Measurements from ENCODE around the gene PGAM1.
A peak's percentile ranks its signal among the peaks of the same experiment; 100 is the strongest.
"Not testable (repeated sequence)": the region's sequence is repeated elsewhere in the genome, so short reads cannot be mapped to it uniquely, and the experiment has no call there.

Gene PGAM1

DNA sequence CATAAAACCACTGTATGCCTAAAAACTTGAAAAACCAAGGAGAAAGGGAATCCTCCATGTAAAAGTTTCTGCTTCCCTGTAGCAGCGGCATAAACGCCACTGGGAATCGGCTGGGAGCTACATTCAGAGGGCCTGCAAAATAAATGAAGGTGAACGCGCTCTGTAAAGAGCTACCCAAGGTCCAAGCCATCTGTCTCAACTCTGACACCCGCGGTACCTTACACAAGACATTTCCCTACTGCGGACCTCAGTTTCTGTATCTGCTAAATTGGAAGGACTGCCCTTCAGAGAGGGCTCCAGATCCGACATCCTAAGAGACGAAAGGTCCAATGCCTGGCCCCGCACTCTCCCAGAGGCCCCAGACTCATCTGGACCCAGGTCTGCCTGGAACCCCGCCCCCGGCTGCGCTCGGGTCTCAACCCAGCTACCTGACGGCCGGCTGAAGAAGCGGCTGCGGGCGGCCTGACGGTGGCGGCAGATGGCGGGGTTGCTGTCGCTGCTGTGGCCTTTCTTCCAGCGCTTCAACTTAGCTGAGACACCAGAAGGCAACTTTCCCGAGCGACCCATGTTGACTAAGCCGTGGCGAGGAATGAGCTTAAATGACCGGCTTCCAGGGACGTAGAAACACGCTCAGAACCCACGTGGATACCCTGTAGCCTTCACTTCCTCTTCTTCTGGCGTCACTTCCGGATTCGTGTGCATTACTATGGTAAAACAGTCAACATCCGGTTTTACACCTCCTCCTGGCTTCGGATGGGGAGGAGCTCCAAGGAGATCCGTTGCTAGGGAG lies 25.1 kb upstream of the PGAM1 start, which contains the start of gene RRP12:
RRP12 (minus strand) TSS at position 676 of the 790 bp plus-strand sequence; CDS start at position 567, 109 bp downstream.
- DNase-seq (peak; percentile 74 to 87), ATAC-seq (peak; percentile 100)
- Mint-ChIP-seq H3K4me1 (peaks cover 19% of the 10 kb centered on the region), H3K27me3 (no peaks in the 10 kb centered on the region), H3K9me3 (no peaks in the 10 kb centered on the region), H3K27ac (peak within 1 kb of the TSS; percentile 95 to 98), H3K4me3 (peak within 1 kb of the TSS; percentile 95 to 99)

- Mint-ChIP-seq H3K4me1 (peaks cover 22% of the 10 kb centered on the region), H3K27me3 (no peaks in the 10 kb centered on the region), H3K27ac (peak overlapping the region; percentile 95 to 98), H3K9me3 (no peaks in the 10 kb centered on the region), H3K4me3 (peak overlapping the region; percentile 95 to 99)
- ATAC-seq (no peak), DNase-seq (no peak)
Observed at GRCh38 chr10:97401455-97401919, 24.5 kb upstream of the PGAM1 start.

- ATAC-seq (no peak), DNase-seq (no peak)
- Mint-ChIP-seq H3K4me1 (peaks cover 32% of the 10 kb centered on the region), H3K9me3 (no peaks in the 10 kb centered on the region), H3K4me3 (no peak overlapping the region), H3K27ac (no peak overlapping the region), H3K27me3 (no peaks in the 10 kb centered on the region)
Observed at GRCh38 chr10:97404044-97404443, 21.9 kb upstream of the PGAM1 start.

DNA sequence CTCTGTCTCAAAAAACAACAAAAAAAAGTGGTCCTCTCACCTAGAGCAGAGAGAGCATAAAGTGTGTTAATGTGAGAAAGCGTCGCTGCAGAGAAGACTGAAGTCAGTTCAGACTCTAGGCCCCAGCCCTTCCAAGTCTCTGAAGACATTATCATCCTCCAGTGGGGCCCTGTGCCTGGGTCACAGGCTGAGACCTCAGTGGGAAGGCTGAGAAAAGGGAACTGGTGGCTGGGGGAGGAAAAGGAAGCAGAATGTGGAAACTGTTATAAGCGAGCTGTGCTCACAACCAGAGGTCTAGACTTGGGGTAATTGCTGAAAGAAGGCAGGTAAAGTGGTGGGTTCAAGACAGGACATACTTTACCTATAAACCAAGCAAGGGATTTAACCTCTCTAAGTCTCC lies 19.9 kb upstream of the PGAM1 start:
- peaks cover 19% of the 10 kb centered on the region for H3K4me1 Mint-ChIP-seq
- no peak for ATAC-seq
- no peaks in the 10 kb centered on the region for H3K27me3 Mint-ChIP-seq
- DNase-seq: no peak
- H3K4me3 Mint-ChIP-seq: no peak overlapping the region
- H3K9me3 Mint-ChIP-seq: no peaks in the 10 kb centered on the region
- H3K27ac Mint-ChIP-seq: no peak overlapping the region

GRCh38 chr10:97406483-97406882 lies 19.5 kb upstream of the PGAM1 start:
- not testable (repeated sequence) for H3K27ac Mint-ChIP-seq, H3K4me3 Mint-ChIP-seq, H3K27me3 Mint-ChIP-seq, H3K9me3 Mint-ChIP-seq, ATAC-seq, DNase-seq
- H3K4me1 Mint-ChIP-seq: peaks cover 15% of the 10 kb centered on the region

DNA sequence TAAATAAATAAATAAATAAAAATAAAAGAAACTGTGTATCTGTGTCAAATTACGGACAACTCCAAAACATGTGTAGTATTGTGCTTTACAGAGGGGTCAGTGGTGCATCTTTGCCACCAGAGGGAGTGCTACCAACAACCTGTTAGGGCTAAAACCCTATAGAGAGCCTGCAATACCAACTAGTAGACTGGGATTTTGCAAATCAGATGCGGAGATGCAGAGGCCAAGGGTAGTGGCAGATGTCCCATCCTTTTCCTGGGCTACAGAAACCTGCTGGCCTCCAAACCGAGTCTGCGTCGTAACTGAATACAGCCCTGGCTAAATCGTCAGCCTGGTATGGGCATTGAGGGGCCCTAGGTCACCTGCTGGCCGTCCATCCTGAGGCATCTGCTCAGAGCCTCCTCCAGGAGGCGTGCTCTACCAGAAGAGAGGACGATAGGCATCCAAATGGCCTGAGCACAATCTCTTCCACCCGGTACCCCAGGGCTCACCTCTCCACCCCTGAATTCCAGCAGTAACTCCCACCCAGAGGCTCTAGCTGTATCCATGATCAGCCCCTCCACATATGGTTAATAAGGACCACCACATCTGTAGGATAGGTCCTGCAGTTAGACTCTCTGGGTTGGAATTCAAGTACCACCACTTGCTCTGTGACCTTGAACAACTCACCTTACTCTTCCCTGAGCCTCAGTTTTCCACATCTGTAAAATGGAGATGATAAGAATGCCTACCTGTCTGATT lies 18.6 kb upstream of the PGAM1 start:
- DNase-seq (peak; percentile 69 to 73), ATAC-seq (peak; percentile 98)
- no peaks in the 10 kb centered on the region for H3K27me3 Mint-ChIP-seq
- H3K27ac Mint-ChIP-seq: no peak overlapping the region
- H3K4me1 Mint-ChIP-seq: peaks cover 15% of the 10 kb centered on the region
- peak overlapping the region; percentile 50 to 60 for H3K4me3 Mint-ChIP-seq
- no peaks in the 10 kb centered on the region for H3K9me3 Mint-ChIP-seq

DNA sequence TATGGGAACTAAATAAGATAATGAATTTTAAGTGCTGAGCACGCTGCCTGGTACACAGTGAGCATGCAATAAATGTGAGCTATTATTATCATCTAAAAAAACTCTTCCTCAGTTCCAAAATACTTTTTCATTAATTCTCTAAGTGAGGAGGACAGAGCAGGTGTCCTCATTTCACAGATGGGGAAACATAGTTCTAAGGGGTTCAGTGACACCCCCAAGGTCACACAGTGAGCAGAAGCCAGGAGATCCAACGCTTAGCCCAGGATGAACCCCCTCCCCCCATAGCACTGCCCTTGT lies 18.1 kb upstream of the PGAM1 start:
- H3K27ac Mint-ChIP-seq: no peak overlapping the region
- no peaks in the 10 kb centered on the region for H3K27me3 Mint-ChIP-seq
- peaks cover 20% of the 10 kb centered on the region for H3K4me1 Mint-ChIP-seq
- no peaks in the 10 kb centered on the region for H3K9me3 Mint-ChIP-seq
- no peak for DNase-seq
- no peak for ATAC-seq
- H3K4me3 Mint-ChIP-seq: no peak overlapping the region

DNA sequence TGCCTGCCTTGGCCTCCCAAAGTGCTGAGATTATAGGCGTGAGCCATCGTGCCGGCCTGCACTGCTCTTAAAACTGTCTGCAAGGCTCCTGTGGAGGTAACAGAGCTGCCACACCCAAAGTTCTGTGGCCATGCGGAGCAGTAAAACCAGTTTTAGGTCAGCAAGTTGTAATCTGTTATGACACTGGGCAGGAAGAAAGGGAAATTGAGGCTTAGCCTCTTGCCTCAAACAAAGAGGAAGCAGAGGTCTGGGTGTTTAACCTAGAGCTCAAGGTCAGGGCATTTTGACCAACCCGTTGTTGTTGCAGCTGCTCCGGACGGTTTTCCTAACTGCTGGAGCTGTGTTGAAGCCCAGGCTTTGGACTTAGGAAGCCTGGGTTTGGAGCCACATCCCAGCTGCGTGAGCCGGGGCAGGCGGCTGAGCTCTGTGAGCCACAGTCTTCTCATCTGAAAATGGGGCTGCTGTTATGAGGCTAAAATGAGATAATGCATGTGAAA lies 17.4 kb upstream of the PGAM1 start:
- ATAC-seq (no peak), DNase-seq (no peak)
- no peak overlapping the region for H3K27ac Mint-ChIP-seq
- no peak overlapping the region for H3K4me3 Mint-ChIP-seq
- no peaks in the 10 kb centered on the region for H3K27me3 Mint-ChIP-seq
- H3K4me1 Mint-ChIP-seq: peaks cover 26% of the 10 kb centered on the region
- H3K9me3 Mint-ChIP-seq: no peaks in the 10 kb centered on the region

DNA sequence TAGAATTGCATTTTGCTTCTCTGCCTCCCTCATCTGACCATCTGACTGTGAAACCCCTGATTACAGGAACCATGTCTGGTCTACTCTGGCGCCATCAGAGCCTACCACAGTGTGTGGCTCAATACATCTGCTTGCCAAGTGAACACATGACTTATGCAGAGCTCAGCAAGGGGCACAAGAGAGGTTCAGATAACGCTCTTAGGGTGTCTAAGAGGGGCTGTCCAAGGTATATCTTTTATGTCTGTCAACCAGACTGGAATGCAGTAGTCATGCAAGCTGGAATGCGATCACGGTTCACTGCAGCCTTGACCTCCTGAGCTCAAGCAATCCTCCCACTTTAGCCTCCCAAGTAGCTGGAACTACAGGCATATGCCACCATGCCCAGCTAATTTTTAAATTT lies 14.6 kb upstream of the PGAM1 start:
- no peak for DNase-seq
- H3K9me3 Mint-ChIP-seq: no peaks in the 10 kb centered on the region

GRCh38 chr10:97412891-97413304 lies 13.1 kb upstream of the PGAM1 start:
- peak in 1 of 2 donors; percentile 75 for DNase-seq
- H3K4me3 Mint-ChIP-seq: peak overlapping the region; percentile 13 to 65
- H3K4me1 Mint-ChIP-seq: peaks cover 59% of the 10 kb centered on the region
- no peaks in the 10 kb centered on the region for H3K9me3 Mint-ChIP-seq
- H3K27ac Mint-ChIP-seq: peak overlapping the region; percentile 8 to 74
- no peaks in the 10 kb centered on the region for H3K27me3 Mint-ChIP-seq
- peak; percentile 86 for ATAC-seq

More for the DNA sequence above, 14.6 kb upstream of the PGAM1 start:
- Mint-ChIP-seq H3K4me1 (peaks cover 50% of the 10 kb centered on the region), H3K27ac (no peak overlapping the region), H3K4me3 (no peak overlapping the region), H3K27me3 (no peaks in the 10 kb centered on the region)
- no peak for ATAC-seq

- no peak for DNase-seq
- peaks cover 92% of the 10 kb centered on the region for H3K4me1 Mint-ChIP-seq
- no peak for ATAC-seq
- no peaks in the 10 kb centered on the region for H3K27me3 Mint-ChIP-seq
- H3K27ac Mint-ChIP-seq: peak overlapping the region; percentile 76 to 91
- H3K9me3 Mint-ChIP-seq: no peaks in the 10 kb centered on the region
- peak overlapping the region; percentile 7 to 74 for H3K4me3 Mint-ChIP-seq
Observed at GRCh38 chr10:97416565-97416964, 9.4 kb upstream of the PGAM1 start.

GRCh38 chr10:97423757-97424098 lies 2.3 kb upstream of the PGAM1 start:
- DNase-seq, H3K27me3 Mint-ChIP-seq, H3K9me3 Mint-ChIP-seq, ATAC-seq: not testable (repeated sequence)
- Mint-ChIP-seq H3K4me1 (peaks cover 68% of the 10 kb centered on the region), H3K4me3 (peak overlapping the region; percentile 77 to 79), H3K27ac (peak overlapping the region; percentile 54 to 95)

DNA sequence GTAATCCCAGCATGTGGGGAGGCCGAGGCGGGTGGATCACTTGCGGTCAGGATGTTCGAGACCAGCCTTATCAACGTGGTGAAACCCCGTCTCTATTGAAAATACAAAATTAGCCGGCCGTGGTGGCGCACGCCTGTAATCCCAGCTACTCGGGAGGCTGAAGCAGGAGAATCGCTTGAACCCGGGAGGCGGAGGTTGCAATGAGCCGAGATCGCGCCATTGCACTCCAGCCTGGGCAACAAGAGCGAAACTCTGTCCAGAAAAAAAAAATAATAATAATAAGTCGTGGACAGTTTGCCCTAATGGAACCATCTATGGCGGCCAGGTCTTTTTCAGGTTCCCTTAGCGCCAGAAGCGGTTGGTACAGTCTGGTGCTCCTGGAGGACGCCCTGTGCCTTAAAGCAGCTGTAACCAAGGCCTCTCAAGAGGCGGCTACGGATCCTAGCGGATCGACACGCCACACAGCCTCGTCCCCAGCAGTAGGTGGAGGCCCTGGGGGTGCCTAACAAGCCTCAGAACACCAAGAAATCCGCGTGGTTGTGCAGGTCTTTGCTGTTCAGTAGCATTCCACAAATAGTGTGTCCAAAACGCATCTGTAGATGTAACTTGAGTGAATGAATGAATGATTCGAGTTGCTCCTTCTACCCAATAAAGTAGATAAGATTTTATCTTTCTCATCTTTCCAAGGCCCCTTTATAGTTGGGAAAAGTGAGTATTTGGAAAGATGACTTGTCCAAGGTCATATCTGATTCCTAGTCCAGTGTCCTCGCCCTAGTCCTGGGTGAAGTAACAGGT lies 982 bp downstream of the PGAM1 start:
- Mint-ChIP-seq H3K9me3 (no peaks in the 10 kb centered on the region), H3K4me3 (peak overlapping the region; percentile 78 to 87), H3K27ac (peak overlapping the region; percentile 96 to 97), H3K4me1 (peaks cover 49% of the 10 kb centered on the region), H3K27me3 (no peaks in the 10 kb centered on the region)
- DNase-seq (no peak), ATAC-seq (no peak)

DNA sequence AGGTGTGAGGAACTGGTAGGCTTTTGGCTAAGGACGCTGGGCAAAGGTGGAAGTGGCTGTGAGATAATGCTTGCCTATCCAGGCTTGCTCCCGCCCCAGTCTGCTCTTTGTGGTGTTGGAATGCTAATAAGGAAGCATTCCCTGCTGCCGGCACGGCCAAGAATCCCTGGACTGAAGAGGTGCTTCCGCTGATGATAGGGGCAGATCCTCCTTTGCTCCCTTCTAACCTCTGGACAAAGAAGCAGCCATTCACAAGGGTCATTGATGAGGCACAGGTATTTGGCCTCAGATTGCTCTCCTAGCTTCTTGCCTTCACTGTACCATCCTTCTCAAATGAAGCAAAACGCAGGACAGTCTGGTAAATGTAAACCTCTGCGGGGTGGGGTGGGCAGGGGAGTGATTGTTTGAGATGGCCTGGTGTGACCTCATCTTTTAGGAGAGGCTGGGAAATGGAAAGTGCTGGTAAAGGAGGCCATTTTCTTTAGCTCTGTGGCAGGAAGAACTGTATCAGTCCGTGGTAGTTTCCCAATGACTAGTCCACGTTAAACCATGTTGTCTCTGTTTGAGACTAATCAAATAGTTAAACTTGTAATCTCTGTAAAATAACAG lies 1.7 kb downstream of the PGAM1 start:
- Mint-ChIP-seq H3K4me1 (peaks cover 43% of the 10 kb centered on the region), H3K27me3 (no peaks in the 10 kb centered on the region), H3K27ac (peak overlapping the region; percentile 92 to 96), H3K9me3 (no peaks in the 10 kb centered on the region), H3K4me3 (peak overlapping the region; percentile 78 to 87)
- DNase-seq (no peak), ATAC-seq (peak; percentile 55)

GRCh38 chr10:97428572-97428981 lies 2.6 kb downstream of the PGAM1 start:
- ATAC-seq (no peak), DNase-seq (no peak)
- no peaks in the 10 kb centered on the region for H3K9me3 Mint-ChIP-seq
- peaks cover 34% of the 10 kb centered on the region for H3K4me1 Mint-ChIP-seq
- H3K27me3 Mint-ChIP-seq: no peaks in the 10 kb centered on the region
- H3K4me3 Mint-ChIP-seq: peak overlapping the region; percentile 78 to 82
- peak overlapping the region; percentile 67 to 93 for H3K27ac Mint-ChIP-seq
